ENCODE data around the gene ADD2.

Gene ADD2

DNA sequence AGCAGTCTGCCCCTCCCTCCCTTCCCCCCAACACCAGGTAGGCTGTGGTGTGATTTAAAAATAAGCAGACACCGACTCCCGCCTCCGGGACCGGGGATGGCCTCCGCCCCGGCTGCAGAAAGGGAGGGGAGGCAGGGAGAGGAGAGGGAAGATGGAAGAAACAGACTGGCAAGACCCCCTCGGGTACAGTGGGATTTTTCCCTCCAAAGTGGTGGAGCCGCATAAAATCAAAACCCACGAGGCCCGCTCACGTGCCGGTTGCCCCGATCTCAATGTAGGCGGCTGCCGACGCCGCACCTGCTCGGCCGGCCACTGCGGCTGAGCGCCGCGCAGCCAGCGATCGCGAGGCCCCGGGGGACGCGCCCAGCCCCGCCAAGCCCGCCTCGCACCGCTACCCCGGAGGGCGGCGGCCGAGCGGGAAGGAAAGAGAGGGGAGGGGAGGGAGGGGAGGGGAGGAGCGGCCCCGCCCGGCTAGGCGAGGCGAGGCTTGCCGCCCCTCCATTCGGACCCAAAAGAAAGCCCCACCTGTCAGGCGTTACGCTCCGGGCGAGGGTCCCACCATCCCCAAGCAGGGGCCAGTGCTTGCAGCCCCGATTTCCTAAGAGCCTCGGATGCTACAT, 811 bp downstream of the ADD2 start:
- CTCF ChIA-PET, result interaction anchor here (0.8 to 2.8 kb wide), 5 partner anchors 8 to 54 kb away, joined by 3 to 13 read pairs (median 6); no protein-coding TSS in a partner anchor
- no peak for TF ChIP-seq CTCF (IDR thresholded peaks at IDR 0.05; ENCODE audit: control extremely low read depth, extremely low read depth, low read depth, missing control alignments)
- DNase-seq (ENCODE audit: extremely low spot score), result peak; percentile 35
- POLR2A ChIA-PET, result no interaction called here

DNA sequence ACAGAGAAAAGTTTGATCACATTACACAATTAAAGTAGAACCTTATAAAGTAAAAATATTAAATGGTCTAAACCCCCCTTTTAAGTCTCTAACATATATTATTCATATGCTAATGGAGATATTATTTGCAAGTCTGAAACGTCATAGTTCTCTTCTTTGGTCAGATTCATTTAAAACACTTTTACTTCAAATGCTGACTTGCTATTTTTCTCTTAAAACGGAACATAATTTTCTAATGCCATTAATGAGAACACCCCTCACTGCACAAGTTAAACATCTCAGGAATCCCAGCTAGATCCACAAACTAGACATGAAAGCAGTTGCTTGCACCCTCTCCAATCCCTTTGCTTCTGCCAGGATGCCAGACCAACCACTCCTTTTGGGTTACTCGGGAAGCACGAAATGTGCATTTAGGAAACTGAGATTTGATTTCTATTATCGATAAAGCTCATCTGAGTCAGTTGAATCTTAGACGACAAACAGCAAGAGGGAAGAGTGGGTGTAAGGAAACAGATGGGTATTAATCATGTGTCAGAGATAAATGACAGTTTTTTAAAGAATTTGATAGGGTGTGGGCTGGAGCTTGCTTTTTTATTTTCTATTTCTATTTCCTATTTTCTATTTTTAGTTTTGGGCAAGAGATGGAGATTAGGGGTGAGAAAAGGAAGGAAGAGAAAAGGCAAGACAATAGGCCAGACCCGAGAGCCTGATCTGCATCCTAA, 1.5 kb downstream of the ADD2 start:
- CTCF ChIA-PET, result interaction anchor here (1.1 kb wide), 1 partner anchor 79 kb away, joined by 3 read pairs; no protein-coding TSS in a partner anchor
- no peak for TF ChIP-seq CTCF (IDR thresholded peaks at IDR 0.05; ENCODE audit: control extremely low read depth, extremely low read depth, low read depth, missing control alignments)

GRCh38 chr2:70765507-70765906, 2.5 kb downstream of the ADD2 start:
- ChIA-PET CTCF (no interaction called here), POLR2A (no interaction called here)
- no peak for TF ChIP-seq CTCF (IDR thresholded peaks at IDR 0.05; ENCODE audit: control extremely low read depth, extremely low read depth, low read depth, missing control alignments)
- no peak for DNase-seq (ENCODE audit: extremely low spot score)

More for the DNA sequence above, 1.5 kb downstream of the ADD2 start:
- DNase-seq (ENCODE audit: extremely low spot score), result no peak
- POLR2A ChIA-PET, result no interaction called here

- ChIA-PET CTCF (interaction anchor here (1.5 to 2.7 kb wide), 2 partner anchors 9 to 10 kb away, joined by 4 to 13 read pairs; partner anchors contain the start of gene ADD2), POLR2A (interaction anchor here (1.0 kb wide), 1 partner anchor 73 kb away, joined by 3 read pairs; no protein-coding TSS in a partner anchor)
- no peak for TF ChIP-seq CTCF (IDR thresholded peaks at IDR 0.05; ENCODE audit: control extremely low read depth, extremely low read depth, low read depth, missing control alignments)
- DNase-seq (ENCODE audit: extremely low spot score), result no peak
These were observed 8.6 kb downstream of the ADD2 start for GRCh38 chr2:70759446-70759845.

DNA sequence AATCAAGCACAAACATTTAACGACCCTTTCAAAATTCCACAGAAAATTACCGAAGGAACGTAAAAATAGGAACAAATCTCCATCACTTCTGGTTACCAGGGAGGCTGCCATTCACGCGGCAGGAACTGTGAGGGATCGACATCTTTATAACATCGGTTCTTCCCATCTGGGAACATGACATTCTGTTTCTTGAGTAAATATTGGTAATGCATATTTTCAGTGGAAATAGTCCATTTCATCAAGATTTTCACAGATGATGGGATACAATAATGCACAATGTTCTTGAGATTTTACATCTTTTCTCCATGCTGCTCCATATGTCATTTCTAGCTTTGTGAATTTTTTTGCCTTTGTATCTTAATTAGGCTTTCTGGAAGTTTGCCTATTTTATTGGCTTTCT, 10.0 kb downstream of the ADD2 start:
- POLR2A ChIA-PET, result no interaction called here

More for the DNA sequence above, 10.0 kb downstream of the ADD2 start:
- TF ChIP-seq CTCF (IDR thresholded peaks at IDR 0.05; ENCODE audit: control extremely low read depth, extremely low read depth, low read depth, missing control alignments), result no peak
- no peak for DNase-seq (ENCODE audit: extremely low spot score)
- CTCF ChIA-PET, result interaction anchor here (1.5 to 2.7 kb wide), 2 partner anchors 9 to 11 kb away, joined by 4 to 13 read pairs; partner anchors contain the start of gene ADD2

All from GM10248 (cell line).